ENCODE results near the gene RGPD6.
"Not testable (repeated sequence)": the region's sequence is repeated elsewhere in the genome, so short reads cannot be mapped to it uniquely, and the experiment has no call there.

DNA sequence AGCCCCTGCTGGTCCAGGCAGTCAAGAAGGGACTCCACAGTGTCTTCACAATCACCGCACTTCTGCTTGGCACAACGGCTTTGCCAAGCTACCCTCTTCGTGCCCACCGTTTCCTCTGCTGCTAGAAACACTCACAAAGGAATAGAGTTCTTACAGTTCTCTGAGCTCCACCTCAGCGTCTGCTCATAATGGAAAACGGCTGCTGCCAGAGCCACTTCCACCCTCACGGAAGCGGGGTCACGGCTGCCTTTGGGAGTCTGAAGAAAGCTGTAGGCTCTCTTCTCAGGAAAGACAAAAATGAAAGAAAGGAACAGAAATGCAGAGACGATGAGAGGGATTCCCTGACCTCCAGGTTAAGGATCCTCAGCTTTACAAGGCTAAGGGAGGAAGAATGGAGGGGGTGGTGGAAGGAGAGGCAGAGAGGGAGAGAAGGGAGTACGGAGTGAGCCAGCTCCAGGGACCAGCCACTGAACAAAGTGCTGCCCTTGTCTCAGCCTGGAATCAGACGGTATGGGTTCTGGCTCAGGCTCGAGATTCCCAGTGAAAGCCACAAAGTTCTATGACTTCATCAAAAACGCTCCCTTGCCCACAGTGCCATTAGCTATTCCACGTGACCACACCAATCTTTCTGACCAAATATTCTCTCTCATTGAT is 12.8 kb upstream of the RGPD6 start:
- TF ChIP-seq, protein P1, sequence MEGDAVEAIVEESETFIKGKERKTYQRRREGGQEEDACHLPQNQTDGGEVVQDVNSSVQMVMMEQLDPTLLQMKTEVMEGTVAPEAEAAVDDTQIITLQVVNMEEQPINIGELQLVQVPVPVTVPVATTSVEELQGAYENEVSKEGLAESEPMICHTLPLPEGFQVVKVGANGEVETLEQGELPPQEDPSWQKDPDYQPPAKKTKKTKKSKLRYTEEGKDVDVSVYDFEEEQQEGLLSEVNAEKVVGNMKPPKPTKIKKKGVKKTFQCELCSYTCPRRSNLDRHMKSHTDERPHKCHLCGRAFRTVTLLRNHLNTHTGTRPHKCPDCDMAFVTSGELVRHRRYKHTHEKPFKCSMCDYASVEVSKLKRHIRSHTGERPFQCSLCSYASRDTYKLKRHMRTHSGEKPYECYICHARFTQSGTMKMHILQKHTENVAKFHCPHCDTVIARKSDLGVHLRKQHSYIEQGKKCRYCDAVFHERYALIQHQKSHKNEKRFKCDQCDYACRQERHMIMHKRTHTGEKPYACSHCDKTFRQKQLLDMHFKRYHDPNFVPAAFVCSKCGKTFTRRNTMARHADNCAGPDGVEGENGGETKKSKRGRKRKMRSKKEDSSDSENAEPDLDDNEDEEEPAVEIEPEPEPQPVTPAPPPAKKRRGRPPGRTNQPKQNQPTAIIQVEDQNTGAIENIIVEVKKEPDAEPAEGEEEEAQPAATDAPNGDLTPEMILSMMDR (IDR thresholded peaks at IDR 0.05; ENCODE audit: low read depth, low read length, poor library complexity, severe bottlenecking) = not testable (repeated sequence)
- not testable (repeated sequence) for TF ChIP-seq EZH2phosphoT487 (IDR thresholded peaks at IDR 0.05; ENCODE audit: borderline replicate concordance, low read length)

Measured in DOHH2 (cell line).